ENCODE data around the gene AP3S1. TPM values are rescaled to one million over a fixed set of nuclear protein-coding genes. Genes with fewer than 3 reads are reported as not detected.

Gene AP3S1
- total RNA-seq, 1 experiment from 2014 or later = 188 TPM

DNA sequence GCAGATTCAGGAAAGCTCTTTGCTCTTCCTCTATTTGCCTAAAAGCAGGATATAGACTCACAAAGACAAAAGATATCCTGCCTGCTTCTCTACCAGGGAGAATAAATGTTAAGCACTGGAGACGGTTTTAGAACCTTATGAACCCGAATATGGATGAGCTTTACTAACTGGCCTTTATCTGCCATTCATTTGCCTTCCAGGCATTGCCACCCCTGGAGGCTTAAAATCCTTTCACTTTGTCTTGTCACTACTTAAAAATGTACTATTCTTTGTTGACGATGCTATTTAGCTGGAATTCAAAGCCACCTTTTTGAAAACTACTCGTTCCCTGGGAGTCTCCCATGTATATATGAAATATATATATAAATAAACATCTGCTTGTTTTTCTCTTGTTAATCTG, 97.3 kb downstream of the AP3S1 start:
- Histone ChIP-seq H3K4me3 (ENCODE audit: low read length) (no peak overlapping the region), H2AFZ (ENCODE audit: low read length) (no peak overlapping the region), H3K79me2 (ENCODE audit: low read length) (no peaks in the 10 kb centered on the region), H3K4me2 (ENCODE audit: low read depth, low read length, poor library complexity, severe bottlenecking) (no peak overlapping the region), H3K9ac (ENCODE audit: low read length) (no peak overlapping the region), H3K9me3 (ENCODE audit: low read length) (no peaks in the 10 kb centered on the region), H3K36me3 (ENCODE audit: insufficient read depth, low read length) (no peaks in the 10 kb centered on the region), H3K27me3 (ENCODE audit: low read length) (no peaks in the 10 kb centered on the region), H4K20me1 (ENCODE audit: insufficient read depth, low read depth, low read length) (no peaks in the 10 kb centered on the region), H3K4me1 (ENCODE audit: low read length) (no peaks in the 10 kb centered on the region), H3K9me2 (replicated peaks; ENCODE audit: insufficient read depth, low read length) (no peaks in the 10 kb centered on the region), H3K27ac (ENCODE audit: low read length) (no peak overlapping the region)
- no peak for DNase-seq

DNA sequence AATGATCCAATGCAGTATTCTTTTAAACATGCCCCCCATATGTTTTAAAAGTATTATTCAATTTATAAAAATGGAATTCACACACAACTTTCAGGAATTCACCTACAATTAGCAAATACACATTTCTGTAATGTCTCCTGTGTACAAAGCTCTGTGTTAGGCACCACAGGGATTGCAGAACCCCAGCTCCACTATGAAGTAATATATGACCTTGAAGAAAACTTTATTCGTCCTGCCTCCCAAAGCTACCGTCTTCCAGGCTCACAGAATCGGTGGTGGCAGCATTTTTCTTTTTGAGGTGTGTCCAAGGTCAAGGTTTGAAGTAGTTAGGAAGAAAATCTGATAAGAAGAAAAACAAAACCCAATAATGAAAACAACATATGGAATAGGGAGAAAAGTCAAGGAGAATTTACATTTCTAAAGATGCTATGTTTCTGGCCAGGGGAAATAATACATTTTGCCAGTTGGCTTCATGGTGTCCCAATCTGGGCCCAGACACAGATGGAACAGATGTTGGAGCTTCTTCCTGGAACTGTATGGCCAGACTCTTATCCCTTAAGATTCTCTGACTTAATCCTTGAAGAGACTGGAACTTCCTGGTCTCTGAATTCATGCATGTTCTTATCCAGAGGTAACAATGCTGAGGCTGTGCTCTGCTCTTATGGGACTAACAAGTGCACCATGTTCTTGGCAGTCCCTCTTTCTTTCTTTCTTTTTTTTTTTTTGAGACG, 98.5 kb downstream of the AP3S1 start:
- DNase-seq = no peak
- Histone ChIP-seq H3K9me2 (replicated peaks; ENCODE audit: insufficient read depth, low read length) (no peaks in the 10 kb centered on the region), H3K4me3 (ENCODE audit: low read length) (no peak overlapping the region), H3K27ac (ENCODE audit: low read length) (no peak overlapping the region), H3K9ac (ENCODE audit: low read length) (no peak overlapping the region), H3K4me1 (ENCODE audit: low read length) (no peaks in the 10 kb centered on the region), H2AFZ (ENCODE audit: low read length) (no peak overlapping the region), H3K27me3 (ENCODE audit: low read length) (no peaks in the 10 kb centered on the region), H3K9me3 (ENCODE audit: low read length) (no peaks in the 10 kb centered on the region), H3K4me2 (ENCODE audit: low read depth, low read length, poor library complexity, severe bottlenecking) (no peak overlapping the region), H3K36me3 (ENCODE audit: insufficient read depth, low read length) (no peaks in the 10 kb centered on the region), H3K79me2 (ENCODE audit: low read length) (no peaks in the 10 kb centered on the region), H4K20me1 (ENCODE audit: insufficient read depth, low read depth, low read length) (no peaks in the 10 kb centered on the region)

DNA sequence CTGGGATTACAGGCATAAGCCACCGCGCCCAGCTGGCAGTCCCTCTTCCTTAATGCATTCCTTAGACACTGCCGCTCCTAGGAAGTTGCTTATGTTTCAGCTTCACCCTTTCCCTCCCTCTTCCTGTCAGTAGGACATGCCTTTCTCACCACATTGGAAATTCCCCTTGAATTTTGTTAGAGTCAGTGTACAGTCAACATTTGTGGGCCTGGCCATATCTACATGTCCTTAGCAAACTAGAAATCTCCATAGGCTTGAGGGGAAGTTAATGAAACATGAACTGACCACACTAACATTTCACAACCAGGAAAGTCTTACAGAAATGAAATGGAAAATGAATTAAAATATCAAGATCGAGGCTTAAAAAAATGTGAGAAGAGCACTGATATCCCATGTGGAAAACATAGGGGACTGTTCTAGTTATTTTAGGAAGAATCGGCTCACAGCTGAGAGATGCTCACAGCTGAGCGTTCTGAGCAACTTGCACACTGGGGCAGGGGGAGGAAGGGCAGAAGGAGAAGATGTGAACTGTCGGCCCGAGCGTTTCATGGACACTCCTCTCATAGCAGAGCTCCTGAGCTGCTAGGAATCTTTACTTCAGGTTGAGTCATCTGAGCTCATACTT, 99.4 kb downstream of the AP3S1 start:
- H3K4me1 ChIP-seq (ENCODE audit: low read length) = no peaks in the 10 kb centered on the region
- H2AFZ ChIP-seq (ENCODE audit: low read length) = no peak overlapping the region
- no peaks in the 10 kb centered on the region for H3K9me3 ChIP-seq (ENCODE audit: low read length)
- no peak for DNase-seq
- no peaks in the 10 kb centered on the region for H3K36me3 ChIP-seq (ENCODE audit: insufficient read depth, low read length)
- no peaks in the 10 kb centered on the region for H3K79me2 ChIP-seq (ENCODE audit: low read length)
- H3K4me2 ChIP-seq (ENCODE audit: low read depth, low read length, poor library complexity, severe bottlenecking) = no peak overlapping the region
- H3K9me2 ChIP-seq (replicated peaks; ENCODE audit: insufficient read depth, low read length) = no peaks in the 10 kb centered on the region
- H3K27me3 ChIP-seq (ENCODE audit: low read length) = no peaks in the 10 kb centered on the region
- H4K20me1 ChIP-seq (ENCODE audit: insufficient read depth, low read depth, low read length) = no peaks in the 10 kb centered on the region
- no peak overlapping the region for H3K9ac ChIP-seq (ENCODE audit: low read length)
- no peak overlapping the region for H3K4me3 ChIP-seq (ENCODE audit: low read length)
- H3K27ac ChIP-seq (ENCODE audit: low read length) = no peak overlapping the region

DNA sequence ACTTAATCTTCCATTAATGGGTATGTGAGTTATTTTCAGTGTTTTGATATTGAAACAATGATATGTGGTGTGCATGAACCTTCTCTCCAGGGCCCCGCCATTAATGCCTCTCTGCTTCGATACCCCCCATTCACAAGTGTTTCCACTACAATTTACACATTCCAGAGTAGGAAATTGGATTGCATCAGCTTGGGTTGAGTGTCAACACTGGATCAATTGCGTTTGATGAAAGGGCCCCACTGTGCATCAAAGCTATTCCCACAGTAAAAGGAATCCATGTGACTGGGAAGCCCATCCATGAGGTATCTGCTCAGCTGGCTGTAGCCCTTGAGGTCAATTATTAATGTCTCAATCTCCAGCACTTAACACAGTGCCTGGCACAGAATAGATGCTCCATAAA, 102.8 kb downstream of the AP3S1 start:
- Histone ChIP-seq H3K4me2 (ENCODE audit: low read depth, low read length, poor library complexity, severe bottlenecking) (no peak overlapping the region), H3K4me1 (ENCODE audit: low read length) (no peaks in the 10 kb centered on the region), H3K4me3 (ENCODE audit: low read length) (no peak overlapping the region), H4K20me1 (ENCODE audit: insufficient read depth, low read depth, low read length) (no peaks in the 10 kb centered on the region), H3K27ac (ENCODE audit: low read length) (no peak overlapping the region), H3K9me3 (ENCODE audit: low read length) (no peaks in the 10 kb centered on the region), H3K27me3 (ENCODE audit: low read length) (no peaks in the 10 kb centered on the region), H3K9ac (ENCODE audit: low read length) (no peak overlapping the region), H3K9me2 (replicated peaks; ENCODE audit: insufficient read depth, low read length) (no peaks in the 10 kb centered on the region), H3K36me3 (ENCODE audit: insufficient read depth, low read length) (no peaks in the 10 kb centered on the region), H2AFZ (ENCODE audit: low read length) (no peak overlapping the region), H3K79me2 (ENCODE audit: low read length) (no peaks in the 10 kb centered on the region)
- no peak for DNase-seq

DNA sequence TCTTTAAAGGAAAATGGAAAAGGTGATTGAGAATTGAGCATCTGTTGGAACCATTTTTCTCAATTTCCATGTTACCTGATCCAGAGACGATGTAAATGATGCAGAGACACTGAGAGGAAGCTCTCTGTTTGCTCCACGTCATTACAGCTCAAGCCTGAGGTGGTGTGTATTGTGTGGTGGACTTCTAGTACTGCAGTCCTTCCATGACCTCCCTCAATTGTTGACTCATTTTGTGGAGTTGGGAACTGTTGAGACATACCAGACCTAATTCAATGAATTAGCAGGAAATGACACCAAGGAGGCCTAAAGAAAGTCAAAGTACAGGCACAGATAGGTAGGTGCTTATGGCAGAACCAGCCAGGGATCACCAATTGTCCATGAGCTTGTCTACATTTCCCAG, 104.9 kb downstream of the AP3S1 start:
- Histone ChIP-seq H3K4me2 (ENCODE audit: low read depth, low read length, poor library complexity, severe bottlenecking) (no peak overlapping the region), H3K9me3 (ENCODE audit: low read length) (no peaks in the 10 kb centered on the region), H3K9me2 (replicated peaks; ENCODE audit: insufficient read depth, low read length) (no peaks in the 10 kb centered on the region), H3K4me1 (ENCODE audit: low read length) (no peaks in the 10 kb centered on the region), H3K36me3 (ENCODE audit: insufficient read depth, low read length) (no peaks in the 10 kb centered on the region), H3K9ac (ENCODE audit: low read length) (no peak overlapping the region), H4K20me1 (ENCODE audit: insufficient read depth, low read depth, low read length) (no peaks in the 10 kb centered on the region), H2AFZ (ENCODE audit: low read length) (no peak overlapping the region), H3K27me3 (ENCODE audit: low read length) (no peaks in the 10 kb centered on the region), H3K79me2 (ENCODE audit: low read length) (no peaks in the 10 kb centered on the region), H3K27ac (ENCODE audit: low read length) (no peak overlapping the region), H3K4me3 (ENCODE audit: low read length) (no peak overlapping the region)
- DNase-seq = no peak

DNA sequence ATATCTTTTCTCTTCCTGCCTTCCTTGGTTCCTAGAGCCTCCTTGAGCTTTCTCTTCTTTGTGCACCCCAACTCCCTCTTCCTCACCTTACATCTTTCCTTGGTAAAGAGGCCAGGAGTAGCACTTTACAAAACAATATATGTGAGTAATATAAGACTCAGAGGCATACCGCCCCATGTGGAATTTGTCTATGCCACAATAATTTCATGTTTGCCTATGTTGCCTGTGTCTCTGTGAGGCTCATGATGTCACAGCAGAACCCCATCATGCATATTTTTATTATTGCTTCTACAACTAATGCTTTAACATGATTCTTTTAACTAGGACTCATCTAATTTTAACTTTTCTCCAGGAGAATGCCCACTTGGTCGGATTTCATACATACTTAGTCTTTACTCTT, 105.5 kb downstream of the AP3S1 start:
- H3K9me3 ChIP-seq (ENCODE audit: low read length) = no peaks in the 10 kb centered on the region
- no peak for DNase-seq
- H3K4me3 ChIP-seq (ENCODE audit: low read length) = no peak overlapping the region
- no peak overlapping the region for H3K9ac ChIP-seq (ENCODE audit: low read length)
- H3K36me3 ChIP-seq (ENCODE audit: insufficient read depth, low read length) = no peaks in the 10 kb centered on the region
- no peak overlapping the region for H3K4me2 ChIP-seq (ENCODE audit: low read depth, low read length, poor library complexity, severe bottlenecking)
- H3K27ac ChIP-seq (ENCODE audit: low read length) = no peak overlapping the region
- no peaks in the 10 kb centered on the region for H3K27me3 ChIP-seq (ENCODE audit: low read length)
- no peaks in the 10 kb centered on the region for H3K9me2 ChIP-seq (replicated peaks; ENCODE audit: insufficient read depth, low read length)
- no peaks in the 10 kb centered on the region for H4K20me1 ChIP-seq (ENCODE audit: insufficient read depth, low read depth, low read length)
- no peaks in the 10 kb centered on the region for H3K79me2 ChIP-seq (ENCODE audit: low read length)
- H2AFZ ChIP-seq (ENCODE audit: low read length) = no peak overlapping the region
- H3K4me1 ChIP-seq (ENCODE audit: low read length) = no peaks in the 10 kb centered on the region

DNA sequence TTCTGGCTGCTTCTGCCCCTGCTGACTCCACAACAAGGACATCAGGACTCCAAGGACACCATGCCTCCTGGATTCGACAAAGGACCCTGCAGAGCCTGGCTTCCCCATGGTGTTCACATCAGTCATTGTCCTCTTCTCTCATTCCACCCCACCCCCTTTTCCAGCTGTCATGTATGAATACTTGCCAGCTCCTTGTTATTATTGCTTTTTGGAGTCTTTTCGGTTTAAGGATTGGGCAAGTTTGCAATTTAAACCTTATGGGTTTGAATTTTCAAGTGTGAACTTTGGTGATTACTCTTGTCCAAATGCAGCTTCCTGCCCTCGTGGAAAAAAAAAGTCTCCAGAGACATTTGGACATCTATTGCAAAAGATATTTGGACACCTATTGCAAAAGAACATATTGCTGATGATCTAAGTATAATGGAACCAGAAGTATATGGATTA, 106.4 kb downstream of the AP3S1 start:
- no peak overlapping the region for H2AFZ ChIP-seq (ENCODE audit: low read length)
- no peaks in the 10 kb centered on the region for H3K9me3 ChIP-seq (ENCODE audit: low read length)
- H3K4me1 ChIP-seq (ENCODE audit: low read length) = no peaks in the 10 kb centered on the region
- H3K79me2 ChIP-seq (ENCODE audit: low read length) = no peaks in the 10 kb centered on the region
- no peak overlapping the region for H3K9ac ChIP-seq (ENCODE audit: low read length)
- H3K27ac ChIP-seq (ENCODE audit: low read length) = no peak overlapping the region
- no peaks in the 10 kb centered on the region for H3K36me3 ChIP-seq (ENCODE audit: insufficient read depth, low read length)
- no peak overlapping the region for H3K4me3 ChIP-seq (ENCODE audit: low read length)
- no peaks in the 10 kb centered on the region for H4K20me1 ChIP-seq (ENCODE audit: insufficient read depth, low read depth, low read length)
- H3K9me2 ChIP-seq (replicated peaks; ENCODE audit: insufficient read depth, low read length) = no peaks in the 10 kb centered on the region
- H3K27me3 ChIP-seq (ENCODE audit: low read length) = no peaks in the 10 kb centered on the region
- no peak overlapping the region for H3K4me2 ChIP-seq (ENCODE audit: low read depth, low read length, poor library complexity, severe bottlenecking)
- DNase-seq = no peak

DNA sequence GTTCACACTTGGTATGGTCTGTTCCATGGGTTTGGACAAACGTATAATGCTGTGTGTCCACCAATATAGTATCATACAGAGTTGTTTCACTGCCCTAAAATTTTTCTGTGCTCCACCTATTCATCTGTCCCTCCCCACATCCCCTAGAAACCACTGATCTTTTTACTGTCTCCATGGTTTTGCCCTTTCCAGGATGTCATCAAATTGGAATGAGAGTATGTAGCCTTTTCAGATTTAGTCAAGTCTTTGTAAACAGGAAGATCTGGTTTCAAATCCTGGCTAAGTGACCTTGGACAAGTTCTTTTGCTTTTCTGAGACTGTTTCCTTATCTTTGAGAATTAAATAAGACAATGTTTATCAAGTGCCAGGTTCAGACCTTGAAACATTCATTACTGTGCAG, 107.4 kb downstream of the AP3S1 start:
- no peak for DNase-seq
- Histone ChIP-seq H3K9me2 (replicated peaks; ENCODE audit: insufficient read depth, low read length) (no peaks in the 10 kb centered on the region), H2AFZ (ENCODE audit: low read length) (no peak overlapping the region), H3K9me3 (ENCODE audit: low read length) (no peaks in the 10 kb centered on the region), H3K27ac (ENCODE audit: low read length) (no peak overlapping the region), H3K36me3 (ENCODE audit: insufficient read depth, low read length) (no peaks in the 10 kb centered on the region), H3K4me2 (ENCODE audit: low read depth, low read length, poor library complexity, severe bottlenecking) (no peak overlapping the region), H3K4me3 (ENCODE audit: low read length) (no peak overlapping the region), H3K79me2 (ENCODE audit: low read length) (no peaks in the 10 kb centered on the region), H3K27me3 (ENCODE audit: low read length) (no peaks in the 10 kb centered on the region), H3K4me1 (ENCODE audit: low read length) (no peaks in the 10 kb centered on the region), H3K9ac (ENCODE audit: low read length) (no peak overlapping the region), H4K20me1 (ENCODE audit: insufficient read depth, low read depth, low read length) (no peaks in the 10 kb centered on the region)
